ELR (cell line): Measurements from ENCODE around the gene CRYGD.
"Not testable (repeated sequence)": the region's sequence is repeated elsewhere in the genome, so short reads cannot be mapped to it uniquely, and the experiment has no call there.

ENCODE experiments used
- DNase-seq: peaks from one replicate; pipeline ENCODE4 v3.0.0-alpha.2; 2015; ENCODE audit warnings: low read depth

The CRYGD gene

DNA sequence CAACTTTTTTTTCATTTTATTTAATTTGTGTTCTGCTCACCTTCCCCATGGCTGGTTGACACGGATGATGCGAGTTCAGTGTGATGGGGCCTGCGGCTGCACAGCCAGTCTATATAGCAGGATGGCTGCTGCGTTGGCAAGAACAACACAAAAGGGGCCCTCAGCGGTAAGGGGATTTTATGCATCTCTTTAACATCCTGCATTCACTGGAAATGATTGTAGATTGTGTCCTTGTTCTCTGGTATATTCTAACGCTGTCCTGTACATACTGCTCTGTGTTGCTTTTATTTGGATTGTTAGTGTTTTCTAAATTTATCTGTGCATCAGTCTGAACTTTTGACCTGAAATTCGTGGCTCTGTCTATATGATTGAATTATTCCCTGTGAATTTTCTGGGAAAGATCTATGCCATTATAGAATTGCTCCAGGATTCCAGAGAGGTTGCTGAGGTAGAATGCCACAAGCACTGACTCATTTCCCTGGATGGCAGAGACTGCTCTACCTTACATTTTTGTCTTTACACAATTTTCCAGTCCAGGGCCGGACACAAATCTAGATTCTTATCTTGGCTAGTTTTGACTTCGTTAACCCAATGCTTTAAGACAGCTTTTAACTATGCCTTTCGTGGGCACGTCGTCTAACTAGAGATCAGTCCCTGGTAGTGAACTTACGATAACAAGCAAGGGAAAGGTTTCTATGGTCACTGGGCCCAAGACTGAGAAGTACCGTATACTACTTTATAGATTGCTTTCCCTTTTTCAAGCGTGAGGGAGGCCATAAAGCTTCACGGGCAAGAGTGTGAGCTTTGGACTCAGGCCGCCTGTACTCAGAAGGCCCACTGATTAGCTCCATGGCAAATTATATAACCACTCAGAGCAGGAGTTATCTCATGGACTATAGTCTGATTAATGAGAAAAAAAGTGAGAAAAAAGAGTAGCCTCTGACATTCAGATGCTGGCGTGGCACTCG lies 5.7 kb upstream of the CRYGD start, which contains the start of gene CRYGC:
CRYGC (minus strand) TSS at position 85 of the 968 bp plus-strand sequence; CDS start at position 49, 36 bp downstream.
- DNase-seq: peak; percentile 26

GRCh38 chr2:208128136-208128535 lies 3.8 kb upstream of the CRYGD start:
- no peak for DNase-seq

DNA sequence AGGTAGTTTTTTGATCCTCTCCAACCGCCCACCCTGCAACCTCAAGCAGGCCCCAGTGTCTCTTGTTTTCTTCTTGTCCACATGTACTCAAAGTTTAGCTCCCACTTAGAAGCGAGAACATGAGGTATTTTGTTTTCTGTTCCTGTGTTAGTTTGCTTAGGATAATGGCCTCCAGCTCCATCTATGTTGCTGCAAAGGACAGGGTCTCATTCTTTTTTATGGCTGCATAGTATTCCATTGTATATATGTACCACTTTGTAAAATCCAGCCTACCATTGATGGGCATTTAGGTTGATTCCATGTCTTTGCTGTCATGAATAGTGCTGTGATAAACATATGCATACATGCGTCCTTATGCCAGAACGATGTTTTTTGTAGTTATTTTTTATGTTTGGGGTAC lies 2.8 kb upstream of the CRYGD start:
- DNase-seq: no peak

GRCh38 chr2:208125251-208125650 lies 927 bp upstream of the CRYGD start:
- DNase-seq: no peak

- no peak for DNase-seq
Measured at GRCh38 chr2:208122248-208122647, 2.1 kb downstream of the CRYGD start.

DNA sequence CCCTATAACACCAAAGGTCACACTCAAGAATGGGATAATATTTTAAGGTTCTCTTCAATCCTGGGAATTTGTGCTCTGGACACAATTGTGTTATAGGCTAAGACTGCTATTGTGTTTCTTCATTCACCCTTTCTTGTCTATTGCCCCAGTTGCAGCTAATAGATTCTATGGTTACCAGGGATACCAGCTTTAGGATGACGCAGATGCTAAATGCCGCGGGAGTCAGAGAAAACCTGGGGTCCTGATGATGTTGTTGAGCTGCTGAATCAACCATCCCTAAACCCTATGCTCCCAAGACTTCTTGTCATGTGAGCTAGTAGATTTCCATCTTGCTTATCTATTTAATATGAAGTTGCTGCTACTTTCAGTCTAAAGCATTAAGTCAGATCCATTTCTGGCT lies 5.4 kb downstream of the CRYGD start:
- no peak for DNase-seq

DNA sequence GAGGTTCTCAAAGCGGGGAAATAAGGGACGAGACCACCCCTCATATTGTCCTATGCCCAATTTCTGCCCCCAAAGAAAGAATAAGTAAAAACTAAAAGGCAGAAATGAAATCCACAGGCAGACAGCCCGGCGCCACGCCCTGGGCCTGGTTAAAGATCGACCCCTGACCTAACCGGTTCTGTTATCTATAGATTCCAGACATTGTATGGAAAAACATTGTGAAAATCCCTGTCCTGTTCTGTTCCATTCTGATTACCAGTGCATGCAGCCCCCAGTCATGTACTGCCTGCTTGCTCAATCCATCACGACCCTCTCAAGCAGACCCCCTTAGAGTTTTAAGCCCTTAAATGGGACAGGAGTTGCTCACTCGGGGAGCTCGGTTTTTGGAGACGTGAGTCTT lies 6.9 kb downstream of the CRYGD start:
- not testable (repeated sequence) for DNase-seq

GRCh38 chr2:208112969-208113368 lies 11.4 kb downstream of the CRYGD start:
- DNase-seq: no peak

- not testable (repeated sequence) for DNase-seq
Measured at GRCh38 chr2:208112273-208112745, 12.0 kb downstream of the CRYGD start.

GRCh38 chr2:208103616-208104015 lies 20.7 kb downstream of the CRYGD start:
- DNase-seq: no peak

DNA sequence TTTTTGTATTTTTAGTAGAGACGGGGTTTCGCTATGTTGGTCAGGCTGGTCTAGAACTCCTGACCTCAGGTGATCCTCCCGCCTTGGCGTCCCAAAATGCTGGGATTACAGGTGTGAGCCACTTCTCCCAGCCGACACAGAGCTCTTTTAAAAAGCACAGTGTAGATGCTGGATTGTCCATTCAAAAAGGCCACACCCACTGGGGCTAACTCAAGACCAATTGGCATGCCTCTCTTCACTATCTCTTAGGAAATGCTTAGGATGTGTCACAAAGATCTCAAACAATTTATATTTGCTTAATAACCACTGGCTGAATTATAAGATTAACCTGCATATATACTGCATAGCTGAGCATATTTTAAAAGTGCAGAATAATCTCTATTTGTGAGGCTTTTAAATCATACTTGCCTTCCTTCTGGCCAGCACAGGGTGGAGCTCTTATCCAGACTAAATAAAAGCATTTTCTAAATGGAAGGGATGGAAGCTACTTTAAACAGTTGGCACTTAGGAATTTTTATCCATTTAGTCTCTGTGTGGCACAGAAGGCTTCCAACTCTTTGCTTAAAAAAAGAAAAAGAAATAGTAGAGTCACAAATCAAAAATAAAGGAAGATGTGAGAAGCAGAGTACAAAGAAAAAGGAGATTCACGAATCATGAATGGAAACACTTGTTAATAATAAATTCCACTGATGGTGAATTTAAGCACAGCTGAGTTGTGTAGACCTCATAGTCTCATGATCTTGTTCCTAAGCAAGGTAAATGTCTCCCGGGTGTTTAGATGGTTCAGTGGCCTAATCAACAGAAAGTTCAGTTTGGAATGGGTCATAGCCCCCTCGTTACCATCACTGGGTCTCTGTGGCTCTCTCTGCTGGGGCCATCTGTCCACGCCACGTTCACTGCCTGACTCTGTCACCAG lies 22.4 kb downstream of the CRYGD start:
- DNase-seq: peak; percentile 54

DNA sequence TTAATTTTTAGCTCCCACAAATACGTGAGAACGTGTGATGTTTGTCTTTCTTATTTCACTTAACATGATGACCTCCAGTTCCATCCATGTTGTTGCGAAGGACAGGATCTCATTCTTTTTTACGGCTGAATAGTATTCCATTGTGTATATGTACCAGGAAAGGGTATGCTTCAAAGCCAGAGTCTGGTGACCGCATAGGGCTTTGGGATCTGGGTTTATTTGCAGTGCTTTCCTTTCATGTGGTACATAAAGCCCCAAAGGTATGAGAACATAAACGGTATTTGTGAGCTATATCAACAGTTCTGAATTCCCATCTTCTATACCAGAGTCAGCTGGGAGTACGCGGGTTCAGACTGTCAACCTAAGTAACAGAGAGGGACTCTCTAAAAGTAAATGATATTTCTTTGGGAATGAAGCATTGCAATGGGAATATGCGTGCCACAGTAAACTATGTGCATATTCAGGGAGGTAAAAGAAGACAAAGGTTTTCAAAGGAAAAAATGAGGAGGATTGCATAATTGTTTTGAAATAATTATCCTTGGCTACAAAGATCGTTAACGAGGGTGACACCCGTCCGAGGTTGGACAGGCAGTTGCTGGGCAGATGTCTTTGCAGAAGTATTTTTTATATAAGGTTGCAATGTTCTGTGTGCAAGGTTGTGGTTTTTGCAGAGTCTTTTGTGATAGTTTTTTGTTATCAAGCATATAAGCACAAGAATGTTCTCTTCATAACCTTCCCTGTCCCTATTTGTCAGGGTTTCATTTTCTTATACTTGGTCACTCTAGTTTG lies 24.4 kb downstream of the CRYGD start:
- DNase-seq: no peak

GRCh38 chr2:208098701-208099100 lies 25.6 kb downstream of the CRYGD start:
- not testable (repeated sequence) for DNase-seq

DNA sequence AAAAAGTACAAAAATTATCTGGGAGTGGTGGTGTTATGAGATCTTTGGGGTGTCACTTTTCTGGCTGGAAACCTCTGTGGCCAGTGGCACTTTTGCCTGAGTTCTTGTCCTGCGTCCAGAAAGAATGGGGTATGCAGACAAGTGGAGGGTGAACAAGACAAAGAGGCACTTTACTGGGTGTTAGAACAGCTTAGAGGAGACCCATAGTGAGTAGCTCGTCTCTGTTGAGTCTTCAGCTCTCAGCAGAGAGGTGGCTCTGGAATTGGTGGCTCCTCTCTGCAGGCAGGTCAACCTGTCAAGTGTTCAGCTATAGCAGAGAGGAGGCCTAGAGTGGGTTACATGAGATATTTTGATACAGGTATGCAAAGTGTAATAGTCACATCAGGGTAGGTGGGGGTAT lies 26.1 kb downstream of the CRYGD start:
- no peak for DNase-seq

- no peak for DNase-seq
Measured at GRCh38 chr2:208097801-208098200, 26.5 kb downstream of the CRYGD start.

DNA sequence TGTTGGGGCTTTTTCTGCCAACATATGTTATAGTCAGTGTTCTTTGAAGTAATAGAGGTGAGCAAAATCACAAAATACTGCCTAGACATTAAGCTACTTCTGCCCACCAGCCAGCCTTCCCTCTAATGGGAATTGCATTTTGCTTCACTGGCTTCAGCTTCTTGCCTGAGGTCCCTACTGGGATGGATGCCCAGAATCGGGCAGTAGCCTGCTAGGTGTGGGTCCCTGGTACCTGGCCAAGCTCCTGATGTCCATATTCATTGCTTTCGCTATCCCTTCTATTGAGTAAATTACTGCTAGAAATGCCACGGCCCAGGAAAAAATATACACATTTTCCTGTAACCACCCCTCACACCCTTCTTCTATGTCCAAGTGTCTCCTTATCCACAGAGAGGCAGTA lies 27.0 kb downstream of the CRYGD start:
- DNase-seq: no peak

GRCh38 chr2:208096080-208096479 lies 28.2 kb downstream of the CRYGD start:
- no peak for DNase-seq

DNA sequence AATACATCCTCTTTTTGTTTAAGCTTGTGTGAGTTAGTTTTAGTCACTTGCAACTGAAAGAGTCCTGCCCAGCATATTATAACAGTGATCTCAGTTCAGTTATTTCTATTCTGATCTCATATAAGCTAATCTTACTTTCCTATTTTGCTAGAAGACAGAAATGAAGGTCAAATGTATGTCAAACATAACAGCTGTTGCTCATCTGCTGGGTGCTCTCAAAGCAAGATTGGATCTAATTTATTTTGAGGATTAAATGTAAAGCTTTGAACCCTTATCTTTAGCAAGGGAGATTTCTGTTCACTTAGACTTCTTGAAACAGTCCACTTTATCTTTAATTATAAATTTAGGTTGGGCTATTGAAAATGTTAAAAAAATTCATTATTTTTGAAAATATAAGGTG lies 31.2 kb downstream of the CRYGD start:
- DNase-seq: no peak

GRCh38 chr2:208092093-208092832 lies 32.1 kb downstream of the CRYGD start:
- DNase-seq: no peak

DNA sequence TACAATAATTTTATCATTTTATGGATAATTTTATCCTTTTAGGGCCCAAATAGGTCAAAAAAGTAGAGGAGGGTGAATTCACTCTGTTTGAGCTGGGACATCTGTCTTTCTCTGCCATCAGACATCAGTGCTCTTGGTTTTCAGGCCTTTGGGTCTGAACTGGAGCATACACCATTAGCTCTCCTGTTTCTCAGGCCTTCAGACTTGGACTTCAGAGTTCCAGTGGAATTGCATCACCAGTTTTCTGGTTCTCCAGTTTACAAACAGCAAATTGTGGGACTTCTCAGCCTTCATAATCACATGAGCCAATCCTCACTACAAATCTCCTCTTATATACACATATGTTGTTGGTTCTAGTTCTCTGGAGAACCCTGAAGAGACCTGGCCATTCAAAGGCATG lies 33.9 kb downstream of the CRYGD start:
- no peak for DNase-seq

- no peak for DNase-seq
Measured at GRCh38 chr2:208086029-208086428, 38.3 kb downstream of the CRYGD start.
